ENCODE measurements around the gene LKAAEAR1. TPM values are rescaled to one million over a fixed set of nuclear protein-coding genes. Genes with fewer than 3 reads are reported as not detected.
"Not testable (repeated sequence)": the region's sequence is repeated elsewhere in the genome, so short reads cannot be mapped to it uniquely, and the experiment has no call there.

Gene LKAAEAR1
- total and polyA plus RNA-seq, 2 experiments from 2014 or later = 1.8 TPM; not detected in 1

DNA sequence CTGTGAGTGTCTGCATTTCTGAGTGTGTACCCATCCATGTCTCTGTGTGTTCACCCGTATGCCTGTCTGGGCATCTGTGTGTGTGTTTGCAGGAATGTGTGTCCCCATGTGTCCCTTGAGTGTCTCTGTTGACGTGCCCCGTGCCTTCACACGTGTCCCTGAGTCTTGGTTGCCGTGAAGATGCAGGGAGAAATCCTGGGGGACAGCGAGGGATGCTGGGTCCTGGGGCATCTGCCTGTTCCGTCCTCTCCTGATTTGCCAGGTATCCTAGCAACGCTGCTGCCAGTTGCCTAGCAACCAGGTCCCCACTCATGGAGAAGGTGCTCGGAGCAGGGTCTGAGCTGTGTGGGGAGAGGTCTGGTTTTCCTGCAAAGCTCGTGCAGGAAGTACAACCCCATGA is 6.0 kb upstream of the LKAAEAR1 start (continued):
- TF ChIP-seq, protein P1, sequence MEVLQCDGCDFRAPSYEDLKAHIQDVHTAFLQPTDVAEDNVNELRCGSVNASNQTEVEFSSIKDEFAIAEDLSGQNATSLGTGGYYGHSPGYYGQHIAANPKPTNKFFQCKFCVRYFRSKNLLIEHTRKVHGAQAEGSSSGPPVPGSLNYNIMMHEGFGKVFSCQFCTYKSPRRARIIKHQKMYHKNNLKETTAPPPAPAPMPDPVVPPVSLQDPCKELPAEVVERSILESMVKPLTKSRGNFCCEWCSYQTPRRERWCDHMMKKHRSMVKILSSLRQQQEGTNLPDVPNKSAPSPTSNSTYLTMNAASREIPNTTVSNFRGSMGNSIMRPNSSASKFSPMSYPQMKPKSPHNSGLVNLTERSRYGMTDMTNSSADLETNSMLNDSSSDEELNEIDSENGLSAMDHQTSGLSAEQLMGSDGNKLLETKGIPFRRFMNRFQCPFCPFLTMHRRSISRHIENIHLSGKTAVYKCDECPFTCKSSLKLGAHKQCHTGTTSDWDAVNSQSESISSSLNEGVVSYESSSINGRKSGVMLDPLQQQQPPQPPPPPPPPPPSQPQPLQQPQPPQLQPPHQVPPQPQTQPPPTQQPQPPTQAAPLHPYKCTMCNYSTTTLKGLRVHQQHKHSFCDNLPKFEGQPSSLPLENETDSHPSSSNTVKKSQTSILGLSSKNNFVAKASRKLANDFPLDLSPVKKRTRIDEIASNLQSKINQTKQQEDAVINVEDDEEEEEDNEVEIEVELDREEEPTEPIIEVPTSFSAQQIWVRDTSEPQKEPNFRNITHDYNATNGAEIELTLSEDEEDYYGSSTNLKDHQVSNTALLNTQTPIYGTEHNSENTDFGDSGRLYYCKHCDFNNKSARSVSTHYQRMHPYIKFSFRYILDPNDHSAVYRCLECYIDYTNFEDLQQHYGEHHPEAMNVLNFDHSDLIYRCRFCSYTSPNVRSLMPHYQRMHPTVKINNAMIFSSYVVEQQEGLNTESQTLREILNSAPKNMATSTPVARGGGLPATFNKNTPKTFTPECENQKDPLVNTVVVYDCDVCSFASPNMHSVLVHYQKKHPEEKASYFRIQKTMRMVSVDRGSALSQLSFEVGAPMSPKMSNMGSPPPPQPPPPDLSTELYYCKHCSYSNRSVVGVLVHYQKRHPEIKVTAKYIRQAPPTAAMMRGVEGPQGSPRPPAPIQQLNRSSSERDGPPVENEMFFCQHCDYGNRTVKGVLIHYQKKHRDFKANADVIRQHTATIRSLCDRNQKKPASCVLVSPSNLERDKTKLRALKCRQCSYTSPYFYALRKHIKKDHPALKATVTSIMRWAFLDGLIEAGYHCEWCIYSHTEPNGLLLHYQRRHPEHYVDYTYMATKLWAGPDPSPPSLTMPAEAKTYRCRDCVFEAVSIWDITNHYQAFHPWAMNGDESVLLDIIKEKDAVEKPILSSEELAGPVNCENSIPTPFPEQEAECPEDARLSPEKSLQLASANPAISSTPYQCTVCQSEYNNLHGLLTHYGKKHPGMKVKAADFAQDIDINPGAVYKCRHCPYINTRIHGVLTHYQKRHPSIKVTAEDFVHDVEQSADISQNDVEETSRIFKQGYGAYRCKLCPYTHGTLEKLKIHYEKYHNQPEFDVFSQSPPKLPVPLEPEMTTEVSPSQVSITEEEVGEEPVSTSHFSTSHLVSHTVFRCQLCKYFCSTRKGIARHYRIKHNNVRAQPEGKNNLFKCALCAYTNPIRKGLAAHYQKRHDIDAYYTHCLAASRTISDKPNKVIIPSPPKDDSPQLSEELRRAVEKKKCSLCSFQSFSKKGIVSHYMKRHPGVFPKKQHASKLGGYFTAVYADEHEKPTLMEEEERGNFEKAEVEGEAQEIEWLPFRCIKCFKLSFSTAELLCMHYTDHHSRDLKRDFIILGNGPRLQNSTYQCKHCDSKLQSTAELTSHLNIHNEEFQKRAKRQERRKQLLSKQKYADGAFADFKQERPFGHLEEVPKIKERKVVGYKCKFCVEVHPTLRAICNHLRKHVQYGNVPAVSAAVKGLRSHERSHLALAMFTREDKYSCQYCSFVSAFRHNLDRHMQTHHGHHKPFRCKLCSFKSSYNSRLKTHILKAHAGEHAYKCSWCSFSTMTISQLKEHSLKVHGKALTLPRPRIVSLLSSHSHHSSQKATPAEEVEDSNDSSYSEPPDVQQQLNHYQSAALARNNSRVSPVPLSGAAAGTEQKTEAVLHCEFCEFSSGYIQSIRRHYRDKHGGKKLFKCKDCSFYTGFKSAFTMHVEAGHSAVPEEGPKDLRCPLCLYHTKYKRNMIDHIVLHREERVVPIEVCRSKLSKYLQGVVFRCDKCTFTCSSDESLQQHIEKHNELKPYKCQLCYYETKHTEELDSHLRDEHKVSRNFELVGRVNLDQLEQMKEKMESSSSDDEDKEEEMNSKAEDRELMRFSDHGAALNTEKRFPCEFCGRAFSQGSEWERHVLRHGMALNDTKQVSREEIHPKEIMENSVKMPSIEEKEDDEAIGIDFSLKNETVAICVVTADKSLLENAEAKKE (CRISPR knock-in tag; IDR thresholded peaks at IDR 0.05) = no peak
- no peak for TF ChIP-seq NANOG (IDR thresholded peaks at IDR 0.05; ENCODE audit: borderline replicate concordance)
- TF ChIP-seq JUNB (IDR thresholded peaks at IDR 0.05; ENCODE audit: unreplicated experiment) = no peak
- TF ChIP-seq STAT1 (IDR thresholded peaks at IDR 0.05; ENCODE audit: unreplicated experiment) = no peak
- TF ChIP-seq EZH2 (IDR thresholded peaks at IDR 0.05; ENCODE audit: low read depth, unreplicated experiment) = no peak
- no peak for TF ChIP-seq EZH2phosphoT487 (IDR thresholded peaks at IDR 0.05; ENCODE audit: unreplicated experiment)
- no peak for TF ChIP-seq ZNF331 (CRISPR knock-in tag; IDR thresholded peaks at IDR 0.05; ENCODE audit: low read depth)

DNA sequence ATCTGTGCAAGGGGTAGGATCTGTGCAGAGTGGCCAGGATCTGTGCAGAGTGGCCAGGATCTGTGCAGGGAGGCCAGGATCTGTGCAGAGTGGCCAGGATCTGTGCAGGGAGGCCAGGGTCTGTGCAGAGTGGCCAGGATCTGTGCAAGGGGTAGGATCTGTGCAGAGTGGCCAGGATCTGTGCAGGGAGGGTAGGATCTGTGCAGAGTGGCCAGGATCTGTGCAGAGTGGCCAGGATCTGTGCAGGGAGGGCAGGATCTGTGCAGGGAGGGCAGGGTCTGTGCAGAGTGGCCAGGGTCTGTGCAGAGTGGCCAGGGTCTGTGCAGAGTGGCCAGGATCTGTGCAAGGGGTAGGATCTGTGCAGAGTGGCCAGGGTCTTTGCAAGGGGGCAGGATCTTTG is 4.4 kb upstream of the LKAAEAR1 start:
- not testable (repeated sequence) for H3K9me3 Mint-ChIP-seq; DNase-seq (ENCODE audit: low spot score); H3K36me3 Mint-ChIP-seq (ENCODE audit: low read depth); H3K4me3 ChIP-seq; H3K9me2 ChIP-seq (ENCODE audit: insufficient read depth); H4K20me1 ChIP-seq (replicated peaks; ENCODE audit: insufficient read depth); H3K27ac ChIP-seq (ENCODE audit: low read depth); H3K36me3 ChIP-seq (ENCODE audit: insufficient read depth); H3K4me3 Mint-ChIP-seq; H3F3A ChIP-seq (replicated peaks; ENCODE audit: low read depth); H3K4me1 ChIP-seq (ENCODE audit: insufficient read depth); ATAC-seq; H3K27ac Mint-ChIP-seq; H3K79me2 ChIP-seq (replicated peaks; ENCODE audit: insufficient read depth); H3K4me2 ChIP-seq; H2AFZ ChIP-seq
- peaks cover 22% of the 10 kb centered on the region for H3K27me3 ChIP-seq (ENCODE audit: insufficient read depth)
- Mint-ChIP-seq H3K4me1 (peaks cover 10% of the 10 kb centered on the region), H3K27me3 (ENCODE audit: insufficient read depth, low read depth, poor library complexity) (peaks cover 25% of the 10 kb centered on the region)

DNA sequence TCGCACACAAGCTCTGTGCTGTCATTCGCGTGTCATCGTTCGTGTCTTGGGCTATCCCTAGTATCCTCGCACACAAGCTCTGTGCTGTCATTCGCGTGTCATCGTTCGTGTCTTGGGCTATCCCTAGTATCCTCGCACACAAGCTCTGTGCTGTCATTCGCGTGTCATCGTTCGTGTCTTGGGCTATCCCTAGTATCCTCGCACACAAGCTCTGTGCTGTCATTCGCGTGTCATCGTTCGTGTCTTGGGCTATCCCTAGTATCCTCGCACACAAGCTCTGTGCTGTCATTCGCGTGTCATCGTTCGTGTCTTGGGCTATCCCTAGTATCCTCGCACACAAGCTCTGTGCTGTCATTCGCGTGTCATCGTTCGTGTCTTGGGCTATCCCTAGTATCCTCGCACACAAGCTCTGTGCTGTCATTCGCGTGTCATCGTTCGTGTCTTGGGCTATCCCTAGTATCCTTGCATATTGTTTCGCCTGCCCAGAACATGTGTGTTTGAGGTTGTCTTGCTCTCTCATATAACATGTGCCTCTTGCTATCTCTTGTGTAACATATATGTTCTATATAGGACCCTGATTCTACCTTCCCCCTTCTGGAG is 3.1 kb upstream of the LKAAEAR1 start:
- peaks cover 15% of the 10 kb centered on the region for H3K4me1 Mint-ChIP-seq
- H3K9me2 ChIP-seq (ENCODE audit: insufficient read depth); ATAC-seq; H3K4me2 ChIP-seq; H3K27ac Mint-ChIP-seq; H3K79me2 ChIP-seq (replicated peaks; ENCODE audit: insufficient read depth); H3K9me3 Mint-ChIP-seq; H3K27ac ChIP-seq (ENCODE audit: low read depth); DNase-seq (ENCODE audit: low spot score); H3K4me3 Mint-ChIP-seq; H3K4me3 ChIP-seq; H4K20me1 ChIP-seq (replicated peaks; ENCODE audit: insufficient read depth); H3K36me3 ChIP-seq (ENCODE audit: insufficient read depth); H3K36me3 Mint-ChIP-seq (ENCODE audit: low read depth); H2AFZ ChIP-seq; H3F3A ChIP-seq (replicated peaks; ENCODE audit: low read depth): not testable (repeated sequence)
- peaks cover 35% of the 10 kb centered on the region for H3K27me3 Mint-ChIP-seq (ENCODE audit: insufficient read depth, low read depth, poor library complexity)
- Histone ChIP-seq H3K27me3 (ENCODE audit: insufficient read depth) (peaks cover 32% of the 10 kb centered on the region), H3K4me1 (ENCODE audit: insufficient read depth) (peaks cover 15% of the 10 kb centered on the region; the same call in 1 of the 2 replicates)
